KMS-11 (cell line): ENCODE measurements around the gene RUSC1.

Experiments used
- H2AFZ ChIP-seq: fragments of 200-600 bp; sonication (generic); 2 replicates; pipeline ENCODE4 v1.6.1; 2016; ENCODE audit warnings: antibody characterized with exemption, mixed run types, low read depth
- H3K27ac ChIP-seq: fragments of 200-600 bp; sonication (generic); 2 replicates; pipeline ENCODE4 v1.6.1; 2016; ENCODE audit warnings: mild to moderate bottlenecking, mixed run types
- H3K27me3 ChIP-seq: fragments of 200-600 bp; sonication (generic); 2 replicates; pipeline ENCODE4 v1.6.1; 2017; ENCODE audit warnings: mild to moderate bottlenecking, low read depth, mixed run types, moderate library complexity; ENCODE audit not compliant: insufficient read depth
- H3K36me3 ChIP-seq: fragments of 200-600 bp; sonication (generic); 2 replicates; pipeline ENCODE4 v1.6.1; 2017; ENCODE audit warnings: mild to moderate bottlenecking, mixed run types; ENCODE audit not compliant: insufficient read depth
- H3K4me1 ChIP-seq: fragments of 200-600 bp; sonication (generic); 2 replicates; pipeline ENCODE4 v1.6.1; 2016; ENCODE audit warnings: mild to moderate bottlenecking, low read depth, mixed run types; ENCODE audit not compliant: poor library complexity, severe bottlenecking
- H3K4me2 ChIP-seq: fragments of 200-600 bp; sonication (generic); 2 replicates; pipeline ENCODE4 v1.7.0; 2016; ENCODE audit warnings: mild to moderate bottlenecking, mixed run types
- H3K4me3 ChIP-seq: fragments of 200-600 bp; sonication (generic); IDR thresholded peaks from 2 replicates; pipeline ENCODE4 v1.6.1; 2017; ENCODE audit warnings: low read depth, low read length, mixed read lengths; ENCODE audit not compliant: insufficient read depth
- H3K79me2 ChIP-seq: fragments of 200-600 bp; sonication (generic); 2 replicates; pipeline ENCODE4 v1.6.1; 2016; ENCODE audit warnings: low read depth, mixed run types; ENCODE audit not compliant: insufficient read depth
- H3K9ac ChIP-seq: fragments of 200-600 bp; sonication (generic); 2 replicates; pipeline ENCODE4 v1.6.1; 2016; ENCODE audit warnings: mild to moderate bottlenecking, mixed run types
- H4K20me1 ChIP-seq: fragments of 200-600 bp; sonication (generic); 2 replicates; pipeline ENCODE4 v1.6.1; 2016; ENCODE audit warnings: mild to moderate bottlenecking, mixed run types; ENCODE audit not compliant: insufficient read depth
- CTCF ChIP-seq: fragments of 200-600 bp; sonication (generic); conservative IDR thresholded peaks from 2 replicates; pipeline ENCODE4 v1.6.1; 2017; ENCODE audit warnings: low read depth, mild to moderate bottlenecking, antibody characterized with exemption, low read length, moderate library complexity, mixed read lengths

The RUSC1 gene

GRCh38 chr1:155282488-155283091 is 38.1 kb upstream of the RUSC1 start:
- H3K9ac ChIP-seq: no peak overlapping the region
- H3K4me2 ChIP-seq: no peak overlapping the region
- TF ChIP-seq CTCF: no peak
- H4K20me1 ChIP-seq: no peaks in the 10 kb centered on the region
- no peak overlapping the region for H3K27ac ChIP-seq
- H3K4me1 ChIP-seq: peaks cover 12% of the 10 kb centered on the region
- no peaks in the 10 kb centered on the region for H3K36me3 ChIP-seq
- no peaks in the 10 kb centered on the region for H3K79me2 ChIP-seq
- no peak overlapping the region for H3K4me3 ChIP-seq
- no peak overlapping the region for H2AFZ ChIP-seq
- peaks cover 9% of the 10 kb centered on the region for H3K27me3 ChIP-seq

GRCh38 chr1:155284476-155284875 is 36.2 kb upstream of the RUSC1 start:
- Histone ChIP-seq H3K27ac (no peak overlapping the region), H3K9ac (no peak overlapping the region)
- TF ChIP-seq CTCF: no peak

GRCh38 chr1:155285063-155285462 is 35.6 kb upstream of the RUSC1 start:
- H3K4me1 ChIP-seq: no peaks in the 10 kb centered on the region
- no peak overlapping the region for H3K9ac ChIP-seq

More at GRCh38 chr1:155284476-155284875, 36.2 kb upstream of the RUSC1 start:
- Histone ChIP-seq H3K4me3 (no peak overlapping the region), H2AFZ (no peak overlapping the region), H3K36me3 (no peaks in the 10 kb centered on the region), H3K4me2 (no peak overlapping the region), H4K20me1 (no peaks in the 10 kb centered on the region), H3K27me3 (peaks cover 9% of the 10 kb centered on the region; the same call in 1 of the 2 replicates), H3K4me1 (no peaks in the 10 kb centered on the region), H3K79me2 (no peaks in the 10 kb centered on the region)

GRCh38 chr1:155285631-155286044 is 35.1 kb upstream of the RUSC1 start:
- H3K36me3 ChIP-seq: no peaks in the 10 kb centered on the region
- H3K4me3 ChIP-seq: no peak overlapping the region
- H3K27me3 ChIP-seq: peaks cover 12% of the 10 kb centered on the region; the same call in 1 of the 2 replicates
- H2AFZ ChIP-seq: no peak overlapping the region
- no peaks in the 10 kb centered on the region for H3K4me1 ChIP-seq
- no peak overlapping the region for H3K27ac ChIP-seq
- no peak for TF ChIP-seq CTCF
- H3K9ac ChIP-seq: no peak overlapping the region
- H3K4me2 ChIP-seq: no peak overlapping the region
- no peaks in the 10 kb centered on the region for H4K20me1 ChIP-seq
- H3K79me2 ChIP-seq: no peaks in the 10 kb centered on the region

More at GRCh38 chr1:155285063-155285462, 35.6 kb upstream of the RUSC1 start:
- Histone ChIP-seq H2AFZ (no peak overlapping the region), H4K20me1 (no peaks in the 10 kb centered on the region), H3K79me2 (no peaks in the 10 kb centered on the region), H3K27me3 (peaks cover 12% of the 10 kb centered on the region; the same call in 1 of the 2 replicates), H3K4me3 (no peak overlapping the region), H3K36me3 (no peaks in the 10 kb centered on the region), H3K4me2 (no peak overlapping the region), H3K27ac (no peak overlapping the region)
- TF ChIP-seq CTCF: no peak
